Activated naive CD4-positive, alpha-beta T cell (primary cell): ENCODE measurements around the gene C17orf67.
"Not testable (repeated sequence)": the region's sequence is repeated elsewhere in the genome, so short reads cannot be mapped to it uniquely, and the experiment has no call there.

Source experiments
- DNase-seq, 4 experiments: peaks; one replicate each; lab custom pipeline; 2025; lab: John Stamatoyannopoulos, UW

Gene C17orf67

DNA sequence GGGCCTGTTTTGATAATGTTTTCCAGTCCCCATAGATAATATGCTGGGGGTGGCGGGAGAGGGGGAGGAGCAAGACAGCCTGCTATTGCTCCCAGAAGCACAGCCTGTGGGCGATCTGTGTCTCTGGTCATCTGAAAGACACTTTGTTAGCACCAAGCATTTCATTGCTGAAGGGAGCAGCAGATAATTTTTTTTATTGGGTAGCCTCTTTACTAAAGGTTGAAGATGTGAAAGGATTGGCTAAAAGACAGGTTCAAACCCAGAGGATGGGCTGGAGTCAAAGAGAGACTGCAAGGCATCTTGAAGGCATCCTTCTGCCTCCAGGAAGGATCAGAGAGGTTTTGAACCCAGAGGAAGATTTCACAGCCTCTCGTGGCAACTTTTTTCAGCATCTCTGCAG is 60.6 kb downstream of the C17orf67 start:
- no peak for DNase-seq

DNA sequence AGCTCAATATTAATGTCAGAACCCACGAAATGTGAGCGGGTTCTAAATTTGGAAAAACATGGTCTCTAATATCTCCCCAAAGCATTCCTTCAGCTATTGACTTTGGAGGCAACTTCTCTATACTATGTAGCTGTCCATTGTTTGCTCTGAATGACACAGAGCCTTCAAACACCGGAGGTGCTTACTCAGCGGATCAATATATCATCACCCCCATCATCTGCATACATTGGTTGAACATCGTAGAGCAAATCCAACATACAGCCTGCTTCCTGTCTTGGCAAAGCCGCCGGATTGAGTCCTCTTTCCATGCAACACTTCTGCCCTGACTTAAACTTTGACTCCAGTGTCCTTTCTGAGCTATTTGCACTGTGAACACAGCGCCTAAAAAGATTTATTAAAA is 61.3 kb downstream of the C17orf67 start:
- DNase-seq = no peak

DNA sequence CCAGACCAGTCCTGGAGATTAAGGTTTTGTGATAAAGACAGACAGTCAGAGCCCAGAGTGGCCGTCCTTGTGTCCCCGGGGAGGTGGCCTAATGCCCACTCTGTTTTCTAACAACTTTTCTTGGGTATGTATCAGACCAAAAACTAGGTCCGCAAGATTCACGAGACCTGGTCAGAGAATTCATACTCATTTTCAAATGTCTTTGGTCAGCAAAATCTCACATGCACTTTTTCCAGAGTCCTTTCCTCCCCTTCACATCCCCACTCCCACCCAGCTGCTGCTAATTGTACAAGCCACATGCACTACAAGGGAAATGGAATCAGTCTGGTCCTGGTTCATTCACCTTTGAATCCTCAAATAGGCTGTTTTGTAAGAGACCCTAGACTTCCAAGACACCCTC is 61.7 kb downstream of the C17orf67 start:
- no peak for DNase-seq

DNA sequence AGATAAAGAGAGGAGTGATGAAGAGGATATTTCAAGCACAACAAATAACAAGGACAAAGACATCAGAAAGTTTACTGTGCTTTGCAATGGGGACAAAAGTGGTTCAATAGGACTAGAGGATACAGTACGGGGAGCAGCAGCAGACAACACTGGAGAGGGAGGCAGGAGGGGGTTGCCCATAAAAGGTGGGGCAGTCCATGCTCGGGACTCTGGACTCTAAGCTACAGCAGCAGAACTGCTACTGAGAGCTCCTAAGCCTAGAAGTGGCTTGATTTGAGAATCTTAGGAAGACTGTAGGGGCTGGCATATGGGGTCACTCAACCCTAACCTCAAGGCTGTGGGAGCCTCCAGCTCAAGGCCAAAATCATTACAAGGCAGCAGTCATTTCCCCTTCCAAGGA is 62.2 kb downstream of the C17orf67 start:
- no peak for DNase-seq

DNA sequence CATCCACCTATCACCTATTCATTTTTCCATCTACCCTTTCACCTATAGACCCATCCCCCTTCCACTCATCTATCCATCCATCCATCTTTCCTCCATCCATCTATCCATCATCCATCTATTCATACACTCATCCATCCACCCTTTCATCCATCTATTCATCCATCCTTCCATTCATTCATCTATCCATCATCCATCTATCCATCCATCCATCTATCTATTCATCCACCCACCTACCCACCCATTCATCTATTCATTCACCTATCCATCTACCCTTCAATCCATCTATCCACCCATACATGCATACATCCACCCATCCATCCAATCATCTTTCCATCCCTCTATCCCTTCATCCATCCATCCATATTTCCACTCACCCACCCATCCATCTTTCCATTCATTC is 63.3 kb downstream of the C17orf67 start:
- no peak for DNase-seq

DNA sequence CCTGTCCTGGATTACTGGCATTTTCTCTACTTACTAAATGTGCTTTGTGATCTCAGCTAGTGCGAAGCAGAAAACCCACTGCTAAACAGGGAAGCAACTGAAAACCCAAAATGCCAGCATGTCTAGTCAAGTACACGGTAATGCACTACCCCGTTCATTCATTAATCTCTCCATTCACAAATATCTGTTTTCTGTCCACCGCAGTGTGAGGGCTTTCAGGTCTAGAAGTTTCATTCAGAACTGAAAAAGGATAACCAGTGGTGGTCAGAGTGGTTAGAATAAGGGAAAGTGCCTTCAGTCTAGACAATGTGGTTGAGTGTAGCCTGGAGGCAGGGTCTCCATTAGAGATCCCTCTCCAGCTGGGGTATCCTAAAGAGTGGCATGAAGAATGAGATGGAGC is 68.3 kb downstream of the C17orf67 start:
- no peak for DNase-seq

DNA sequence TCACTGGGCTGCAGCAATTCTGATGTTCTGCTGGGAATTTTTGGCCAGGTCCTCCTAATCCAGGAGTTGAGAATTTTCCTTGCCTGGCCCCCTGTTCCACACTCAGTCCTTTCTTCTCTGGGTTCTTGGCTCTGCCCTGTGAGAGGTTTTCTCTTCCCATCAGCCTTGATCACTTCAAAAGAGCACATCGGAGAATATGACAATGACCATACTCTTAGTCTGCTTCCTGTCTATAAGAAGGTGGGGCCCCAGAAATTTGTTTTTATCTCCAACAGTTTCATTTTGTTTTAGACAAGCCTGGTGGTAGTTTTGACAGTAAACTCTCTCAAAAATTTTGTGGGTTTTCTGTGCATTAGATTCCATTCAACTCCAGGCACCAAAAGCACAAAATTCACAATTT is 70.7 kb downstream of the C17orf67 start:
- no peak for DNase-seq

DNA sequence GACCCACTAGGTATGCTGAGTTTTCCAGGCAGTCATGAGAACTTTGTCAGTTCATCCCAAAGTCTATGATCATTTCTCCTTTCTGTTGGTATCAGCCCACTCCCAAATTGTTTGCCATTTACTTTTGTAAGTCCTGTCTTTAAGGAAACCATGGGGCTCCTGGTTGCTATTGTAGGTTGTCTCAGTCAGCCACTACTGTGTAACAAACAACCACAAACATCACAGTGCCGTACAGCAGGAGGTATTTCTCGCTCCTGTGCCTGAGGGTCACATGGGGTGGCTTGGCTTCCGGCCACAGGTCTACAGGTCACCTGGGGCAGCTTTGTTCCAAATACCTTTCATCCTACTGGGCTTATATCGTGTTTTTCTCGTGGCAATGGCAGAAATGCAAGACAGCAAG is 71.6 kb downstream of the C17orf67 start:
- no peak for DNase-seq

DNA sequence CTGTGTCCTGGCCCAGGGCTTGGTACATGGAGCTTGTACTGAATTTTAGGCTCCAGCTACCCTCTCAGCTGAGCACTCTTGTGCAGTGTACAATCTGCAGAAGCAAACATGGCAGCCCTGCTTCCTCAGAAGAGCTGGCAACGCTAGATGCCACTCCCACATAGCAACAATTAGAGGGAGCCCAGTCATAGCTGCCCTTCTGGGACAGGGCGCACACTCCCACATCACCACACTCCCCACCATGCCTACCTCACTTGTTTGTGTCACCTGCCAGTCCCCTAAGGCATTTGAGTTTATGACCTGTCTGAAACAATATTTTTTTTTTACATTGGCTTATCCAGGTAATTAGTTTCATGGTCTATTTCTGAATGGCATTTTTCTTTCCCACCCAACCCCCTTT is 72.3 kb downstream of the C17orf67 start:
- DNase-seq = no peak

DNA sequence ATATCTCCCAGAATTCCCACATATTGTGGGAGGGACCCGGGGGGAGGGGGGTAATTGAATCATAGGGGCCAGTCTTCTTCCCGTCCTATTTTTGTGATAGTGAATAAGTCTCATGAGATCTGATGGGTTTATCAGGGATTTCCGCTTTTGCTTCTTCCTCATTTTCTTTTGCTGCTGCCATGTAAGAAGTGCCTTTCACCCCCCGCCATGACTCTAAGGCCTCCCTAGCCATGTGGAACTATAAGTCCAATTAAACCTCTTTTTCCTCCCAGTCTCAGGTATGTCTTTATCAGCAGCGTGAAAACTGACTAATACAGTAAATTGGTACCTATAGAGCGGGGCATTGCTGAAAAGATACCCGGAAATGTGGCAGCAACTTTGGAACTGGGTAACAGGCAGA is 76.1 kb downstream of the C17orf67 start:
- not testable (repeated sequence) for DNase-seq

DNA sequence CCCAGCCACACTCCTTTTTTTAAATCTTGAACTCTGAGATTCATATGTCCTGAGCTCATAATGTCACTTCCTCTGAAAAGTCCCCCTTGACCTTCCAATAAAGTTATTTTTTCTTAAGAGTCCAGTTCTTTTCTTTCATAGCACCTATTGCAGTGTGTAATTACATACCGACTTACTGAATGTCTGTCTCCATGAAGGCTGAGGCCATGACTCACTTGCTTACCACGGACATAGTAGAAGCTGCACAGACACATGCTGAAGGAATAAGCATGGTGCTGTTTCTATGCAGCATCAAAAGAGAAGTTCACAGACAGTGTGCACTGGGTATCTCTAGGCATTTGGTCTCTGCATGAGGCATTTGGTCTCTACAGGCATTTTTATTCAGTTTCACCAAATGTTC is 77.2 kb downstream of the C17orf67 start:
- DNase-seq = no peak

DNA sequence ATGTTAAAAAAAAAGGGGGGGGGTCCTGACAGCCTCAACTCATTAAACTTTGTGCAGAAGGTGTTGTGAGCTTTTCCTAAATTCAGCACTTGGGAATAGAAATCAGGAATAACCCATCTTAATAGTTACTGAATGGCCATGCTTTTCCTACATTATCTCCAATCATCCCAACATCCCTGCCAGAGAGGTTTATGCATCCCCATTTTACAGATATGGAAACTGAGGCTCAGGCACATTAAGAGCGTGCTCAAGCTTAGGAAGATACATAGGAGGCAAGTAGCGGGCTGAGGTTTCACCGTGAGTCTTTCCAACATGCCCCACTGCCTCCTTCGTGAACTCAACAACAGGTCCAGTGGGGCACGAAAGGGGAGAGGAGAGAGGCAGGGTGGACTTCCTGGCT is 78.4 kb downstream of the C17orf67 start:
- no peak for DNase-seq

DNA sequence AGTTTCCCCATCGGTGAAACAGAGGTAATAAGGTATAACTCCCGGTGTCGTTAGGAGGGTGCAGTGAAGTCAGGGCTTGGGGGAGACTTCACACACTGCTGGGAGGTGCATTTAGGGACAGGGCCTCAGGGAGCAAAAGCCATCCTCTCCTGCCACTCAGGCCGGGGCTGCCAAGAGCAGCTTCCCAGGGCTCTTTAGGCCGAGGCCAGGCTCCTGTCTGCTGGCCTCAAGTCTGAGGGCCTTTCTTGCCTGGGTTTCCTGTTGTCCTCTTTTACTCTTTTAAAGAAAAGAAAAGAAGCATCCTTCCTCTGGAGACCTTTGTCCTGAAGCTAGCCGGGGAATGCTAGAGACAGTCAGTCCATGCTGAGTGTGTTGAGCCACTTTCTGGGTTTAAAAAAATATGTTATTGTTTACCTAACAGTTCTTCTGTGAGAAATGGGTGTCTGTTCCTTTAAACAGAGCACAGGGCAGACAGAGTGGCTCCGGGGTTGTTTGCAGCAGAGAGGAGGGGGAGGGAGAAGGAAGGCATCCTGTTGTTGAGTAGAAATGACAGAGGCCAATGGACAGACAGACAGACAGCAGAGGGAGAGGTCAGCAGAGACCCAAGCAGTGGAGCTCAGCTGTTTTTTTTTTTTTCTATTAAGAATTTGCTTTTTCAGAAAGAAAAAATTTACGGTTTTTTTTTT is 79.1 kb downstream of the C17orf67 start:
- DNase-seq = peak in 1 of 4 experiments; percentile 2

DNA sequence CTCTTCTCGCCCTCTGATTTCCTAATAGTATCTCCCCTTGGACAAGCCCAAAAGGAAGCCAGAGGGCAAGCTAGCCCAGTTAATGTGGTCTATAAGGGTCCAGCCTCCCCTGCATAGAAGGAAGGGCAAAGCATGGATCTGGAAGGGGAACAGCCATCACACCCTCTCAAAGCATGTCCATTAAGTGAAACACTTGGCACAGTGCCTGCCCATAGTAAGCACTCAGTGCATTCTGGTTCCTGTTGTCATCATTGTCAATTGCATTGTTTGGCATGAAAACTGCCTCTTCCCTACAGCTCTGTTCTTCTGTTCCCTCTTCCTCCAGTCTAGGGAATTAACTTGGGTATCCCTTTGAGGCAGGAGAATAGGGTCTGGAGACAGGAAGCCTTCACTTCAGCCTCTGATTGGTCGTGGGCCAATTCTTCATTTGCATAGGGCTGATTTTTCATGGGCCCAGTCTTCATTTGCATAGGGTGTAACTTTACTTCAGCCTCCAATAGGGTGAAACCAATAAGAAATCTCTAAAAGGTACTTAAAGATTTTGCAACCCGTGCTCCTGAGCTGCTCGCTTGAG is 81.4 kb downstream of the C17orf67 start:
- DNase-seq = no peak

DNA sequence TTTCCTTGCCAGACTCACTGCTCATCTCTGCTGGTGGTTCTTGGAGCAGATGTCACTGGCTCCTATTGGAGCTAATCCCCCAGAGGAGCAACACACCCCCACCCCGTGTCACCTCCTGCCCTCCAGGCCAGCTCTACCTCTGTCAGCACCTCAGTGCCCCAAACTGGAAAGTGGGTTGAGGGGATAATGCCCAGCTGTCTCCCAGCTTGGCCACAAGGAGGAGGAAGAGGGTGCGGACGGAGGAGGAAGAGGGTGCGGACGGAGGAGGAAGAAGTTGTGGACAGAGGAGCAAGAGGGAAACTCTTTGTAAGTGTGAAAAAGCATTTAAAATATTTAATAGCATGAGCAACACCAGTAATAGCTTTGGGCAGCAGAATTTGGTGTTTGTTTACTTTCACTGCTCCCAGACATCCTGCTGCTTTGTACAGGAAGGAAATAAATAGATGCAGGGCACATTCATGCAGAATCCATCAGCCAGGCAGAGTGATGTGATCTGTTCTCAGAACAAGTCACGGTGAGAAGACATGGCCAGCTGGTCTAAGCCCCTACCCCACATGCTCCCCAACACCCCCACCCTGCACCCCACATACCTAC is 82.5 kb downstream of the C17orf67 start:
- no peak for DNase-seq

DNA sequence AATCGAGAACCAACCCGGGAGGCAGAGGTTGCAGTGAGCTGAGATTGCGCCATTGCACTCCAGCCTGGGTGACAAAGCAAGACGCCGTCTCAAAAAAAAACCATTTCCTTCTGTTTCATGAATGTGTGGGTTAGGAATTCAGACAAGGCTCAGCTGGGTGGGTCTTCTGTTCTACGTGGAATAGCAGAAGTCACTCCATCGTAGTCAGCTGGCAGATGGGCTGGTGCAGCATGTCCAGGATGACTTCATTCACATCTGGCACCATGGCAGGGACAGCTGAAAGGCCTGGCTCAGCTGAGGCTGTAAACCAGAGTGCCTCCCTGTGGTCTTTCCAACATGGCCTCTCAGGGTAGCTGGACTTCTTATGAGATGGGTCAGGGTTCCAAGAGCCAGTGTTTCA is 89.0 kb downstream of the C17orf67 start:
- DNase-seq = no peak

DNA sequence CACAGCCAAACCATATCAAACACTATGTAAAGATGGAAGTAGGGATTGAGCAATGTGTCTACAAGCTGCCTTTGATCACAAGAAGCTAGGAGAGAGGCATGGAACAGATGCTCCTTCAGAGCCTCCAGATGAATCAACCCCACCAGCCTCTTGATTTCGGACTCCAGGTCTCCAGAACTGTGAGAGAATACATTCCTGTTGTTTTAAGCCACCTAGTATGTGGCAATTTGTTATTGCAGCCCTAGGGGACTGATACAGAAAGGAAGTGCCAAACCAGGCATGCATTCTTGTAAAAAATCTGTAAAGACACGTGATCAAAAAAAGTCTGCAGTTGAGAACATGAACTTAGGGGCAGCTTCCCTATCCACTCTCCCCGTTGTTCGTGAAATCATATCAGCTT is 91.1 kb downstream of the C17orf67 start:
- DNase-seq = no peak
